ENCODE data around the gene ANKRD63.

Gene ANKRD63

DNA sequence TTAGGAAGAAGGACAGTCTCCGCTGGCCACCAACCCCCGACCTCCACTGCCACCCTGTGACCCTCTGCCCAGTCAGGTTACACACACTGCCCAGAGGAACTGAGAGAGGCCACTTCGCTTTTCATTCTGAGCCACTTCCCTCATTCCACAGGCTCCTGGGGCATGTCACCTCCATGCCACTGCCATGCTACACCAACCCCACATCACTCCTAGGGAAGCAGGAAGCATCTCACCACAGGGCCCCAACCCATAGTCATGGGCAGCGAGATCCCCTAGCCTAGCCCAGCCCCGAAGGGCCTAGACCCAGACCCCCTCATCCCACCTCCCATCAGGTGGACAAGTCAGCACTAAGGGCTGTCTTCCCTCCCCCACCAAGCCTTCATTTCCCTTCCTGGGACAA, 23.5 kb upstream of the ANKRD63 start:
- H3K4me3 ChIP-seq (ENCODE audit: low read depth, low read length), result no peak overlapping the region
- no peak for TF ChIP-seq CTCF (IDR thresholded peaks at IDR 0.05; ENCODE audit: low read depth, low read length)
- H3K9me3 ChIP-seq, result no peaks in the 10 kb centered on the region
- H3K36me3 ChIP-seq, result no peaks in the 10 kb centered on the region
- no peaks in the 10 kb centered on the region for H3K27me3 ChIP-seq
- H3K4me1 ChIP-seq, result peaks cover 11% of the 10 kb centered on the region
- no peak for DNase-seq

DNA sequence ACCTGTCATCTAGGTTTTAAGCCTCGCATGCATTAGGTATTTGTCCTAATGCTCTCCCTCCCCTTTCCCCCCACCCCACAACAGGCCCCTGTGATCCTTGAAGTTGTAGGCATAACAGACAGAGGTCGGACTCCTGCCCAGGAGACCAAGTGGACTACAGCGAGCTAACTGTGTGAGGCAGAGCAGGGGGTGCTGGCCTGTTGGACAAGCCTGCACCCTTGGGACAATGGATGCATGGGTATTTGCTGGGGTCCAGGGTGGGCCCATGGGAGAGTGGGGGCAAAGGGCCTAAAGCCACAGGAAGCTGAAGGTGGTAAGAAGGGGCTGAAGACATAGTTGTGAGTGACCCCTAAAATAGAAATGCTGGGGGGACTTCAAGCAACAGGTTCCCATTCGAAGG, 22.4 kb upstream of the ANKRD63 start:
- Histone ChIP-seq H3K9me3 (no peaks in the 10 kb centered on the region), H3K36me3 (no peaks in the 10 kb centered on the region), H3K27me3 (no peaks in the 10 kb centered on the region), H3K4me1 (peaks cover 14% of the 10 kb centered on the region), H3K4me3 (ENCODE audit: low read depth, low read length) (no peak overlapping the region)
- DNase-seq, result no peak
- no peak for TF ChIP-seq CTCF (IDR thresholded peaks at IDR 0.05; ENCODE audit: low read depth, low read length)

GRCh38 chr15:40303576-40303975, 20.7 kb upstream of the ANKRD63 start:
- no peaks in the 10 kb centered on the region for H3K27me3 ChIP-seq
- H3K36me3 ChIP-seq, result no peaks in the 10 kb centered on the region
- no peak for TF ChIP-seq CTCF (IDR thresholded peaks at IDR 0.05; ENCODE audit: low read depth, low read length)
- H3K4me3 ChIP-seq (ENCODE audit: low read depth, low read length), result no peak overlapping the region
- peaks cover 14% of the 10 kb centered on the region for H3K4me1 ChIP-seq
- no peak for DNase-seq
- no peaks in the 10 kb centered on the region for H3K9me3 ChIP-seq

DNA sequence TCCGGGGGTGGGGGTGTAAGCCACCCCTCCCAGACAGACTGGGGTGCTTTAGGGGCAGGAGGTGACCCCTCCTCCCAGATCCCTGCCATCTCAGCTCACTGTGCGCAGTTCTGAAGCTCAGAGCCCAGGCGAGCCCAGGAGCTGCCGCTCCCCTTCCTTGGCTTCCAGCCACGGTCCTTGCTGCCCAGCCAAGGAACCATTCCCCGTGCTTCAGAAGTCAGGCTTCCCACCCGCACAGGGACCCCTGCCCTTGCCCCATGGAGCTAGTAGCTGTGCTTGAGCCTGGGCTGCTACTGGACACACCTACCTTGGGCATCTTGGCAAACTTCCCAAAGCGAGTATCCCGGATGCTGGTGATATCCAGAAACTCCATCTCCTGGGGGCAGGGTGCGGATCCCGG, 20.1 kb upstream of the ANKRD63 start:
- no peaks in the 10 kb centered on the region for H3K9me3 ChIP-seq
- no peak for DNase-seq
- H3K27me3 ChIP-seq, result no peaks in the 10 kb centered on the region
- no peak for TF ChIP-seq CTCF (IDR thresholded peaks at IDR 0.05; ENCODE audit: low read depth, low read length)
- H3K36me3 ChIP-seq, result no peaks in the 10 kb centered on the region
- H3K4me1 ChIP-seq, result peaks cover 14% of the 10 kb centered on the region
- no peak overlapping the region for H3K4me3 ChIP-seq (ENCODE audit: low read depth, low read length)

DNA sequence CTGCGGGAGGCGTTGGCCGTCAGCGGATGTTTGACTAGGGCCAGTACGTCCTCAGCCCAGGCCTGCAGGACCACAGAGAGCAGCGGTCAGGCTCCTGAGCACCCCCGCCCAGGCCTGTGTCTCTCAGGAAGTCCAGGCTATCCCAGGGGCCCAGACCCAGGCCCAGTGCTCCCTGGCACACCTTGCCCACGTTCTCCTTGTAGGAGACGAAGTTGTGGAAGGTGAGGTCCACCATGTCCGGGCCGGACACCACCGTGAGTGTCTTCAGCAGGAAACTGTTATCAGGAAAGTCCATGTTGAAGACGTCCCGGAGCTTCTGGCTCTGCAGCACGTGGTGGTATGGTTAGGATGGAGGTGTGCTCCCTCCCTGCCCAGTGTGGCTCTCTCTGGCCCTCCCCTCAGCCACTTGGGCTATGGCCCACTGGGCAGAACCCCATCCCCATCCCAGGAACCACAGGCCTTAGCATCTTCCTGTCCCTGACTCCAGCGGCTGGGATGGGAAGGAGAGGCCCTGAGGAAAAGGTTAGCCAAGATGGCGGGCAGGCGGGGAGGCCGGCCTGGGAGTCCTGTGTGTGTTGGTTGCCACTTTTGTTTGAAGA, 19.5 kb upstream of the ANKRD63 start:
- Histone ChIP-seq H3K4me1 (peaks cover 14% of the 10 kb centered on the region), H3K9me3 (no peaks in the 10 kb centered on the region), H3K27me3 (no peaks in the 10 kb centered on the region), H3K4me3 (ENCODE audit: low read depth, low read length) (no peak overlapping the region), H3K36me3 (no peaks in the 10 kb centered on the region)
- TF ChIP-seq CTCF (IDR thresholded peaks at IDR 0.05; ENCODE audit: low read depth, low read length), result no peak
- DNase-seq, result no peak

GRCh38 chr15:40301467-40302179, 18.8 kb upstream of the ANKRD63 start:
- peak; percentile 78 for DNase-seq
- H3K27me3 ChIP-seq, result no peaks in the 10 kb centered on the region
- H3K36me3 ChIP-seq, result no peaks in the 10 kb centered on the region
- peak overlapping the region; percentile 2 for H3K4me3 ChIP-seq (ENCODE audit: low read depth, low read length)
- no peak for TF ChIP-seq CTCF (IDR thresholded peaks at IDR 0.05; ENCODE audit: low read depth, low read length)
- H3K4me1 ChIP-seq, result peaks cover 14% of the 10 kb centered on the region
- H3K9me3 ChIP-seq, result no peaks in the 10 kb centered on the region

All from BE2C (cell line).